Prostate gland (tissue), 2 donors: ENCODE data around the gene PSMA8.

ENCODE experiments used
- POLR2AphosphoS5 ChIP-seq: sonication (generic); formaldehyde crosslinking; IDR thresholded peaks from one replicate; pipeline ENCODE4 v1.6.1; 2017; ENCODE audit warnings: antibody characterized with exemption
- TF ChIP-seq, protein P1 (sequence below), 4 experiments: fragments of 200-600 bp in 2 of 4; fragments of 450-650 bp in 2 of 4; sonication (generic) in 2 of 4; IDR thresholded peaks; 1 replicate in 3 of 4; 2 replicates in 1 of 4; pipeline ENCODE4 v1.5.1; 2016 to 2019; ENCODE audit warnings: antibody characterized with exemption in 4 of 4, mild to moderate bottlenecking in 2 of 4, moderate library complexity in 2 of 4

DNA sequence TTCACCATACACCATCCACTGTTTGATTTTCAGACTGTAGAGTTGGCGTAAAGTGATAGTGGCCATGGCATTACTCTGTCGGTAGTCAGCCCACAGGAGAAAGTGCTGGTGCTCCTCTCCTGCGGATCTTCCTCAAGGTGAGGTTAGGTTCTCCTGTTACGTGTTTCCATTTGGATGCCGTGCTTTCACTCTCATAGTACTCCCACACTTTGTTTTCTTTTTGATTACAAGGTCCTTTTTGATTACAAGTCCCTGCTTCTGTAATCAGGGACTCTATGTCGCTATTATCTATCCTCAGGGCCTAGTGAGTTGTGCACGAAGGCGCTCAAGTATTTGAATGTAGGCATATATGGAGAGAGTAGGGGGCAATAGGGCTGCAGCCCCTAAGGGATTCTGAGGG lies 96.8 kb downstream of the PSMA8 start:
- TF ChIP-seq, protein P1, sequence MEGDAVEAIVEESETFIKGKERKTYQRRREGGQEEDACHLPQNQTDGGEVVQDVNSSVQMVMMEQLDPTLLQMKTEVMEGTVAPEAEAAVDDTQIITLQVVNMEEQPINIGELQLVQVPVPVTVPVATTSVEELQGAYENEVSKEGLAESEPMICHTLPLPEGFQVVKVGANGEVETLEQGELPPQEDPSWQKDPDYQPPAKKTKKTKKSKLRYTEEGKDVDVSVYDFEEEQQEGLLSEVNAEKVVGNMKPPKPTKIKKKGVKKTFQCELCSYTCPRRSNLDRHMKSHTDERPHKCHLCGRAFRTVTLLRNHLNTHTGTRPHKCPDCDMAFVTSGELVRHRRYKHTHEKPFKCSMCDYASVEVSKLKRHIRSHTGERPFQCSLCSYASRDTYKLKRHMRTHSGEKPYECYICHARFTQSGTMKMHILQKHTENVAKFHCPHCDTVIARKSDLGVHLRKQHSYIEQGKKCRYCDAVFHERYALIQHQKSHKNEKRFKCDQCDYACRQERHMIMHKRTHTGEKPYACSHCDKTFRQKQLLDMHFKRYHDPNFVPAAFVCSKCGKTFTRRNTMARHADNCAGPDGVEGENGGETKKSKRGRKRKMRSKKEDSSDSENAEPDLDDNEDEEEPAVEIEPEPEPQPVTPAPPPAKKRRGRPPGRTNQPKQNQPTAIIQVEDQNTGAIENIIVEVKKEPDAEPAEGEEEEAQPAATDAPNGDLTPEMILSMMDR (IDR thresholded peaks at IDR 0.05) = no peak
- TF ChIP-seq POLR2AphosphoS5 = no peak
